Smooth muscle cell of bladder (primary cell): ENCODE measurements around the gene PYURF. TPM values are rescaled to one million over a fixed set of nuclear protein-coding genes. Genes with fewer than 3 reads are reported as not detected.

Experiments
- total RNA-seq: library from RNA; depleted of rRNA; stranded (reverse); fragments of >200 nt; gene quantifications from 2 replicates; pipeline ENCODE4 v1.2.3, GENCODE V29; 2014

PYURF gene
- 69.3 and 72.4 TPM in 2 replicates for total RNA-seq

GRCh38 chr4:88523325-88524129 lies at the start of gene PYURF:
PYURF (minus strand) TSS chr4:88523776; CDS start chr4:88523700, 76 bp downstream.

Other genes starting within 250 kb of the PYURF start
- 10.1 and 14.9 TPM in 2 replicates for gene PPM1K, start 239.2 kb downstream of the PYURF start, total RNA-seq
- gene HERC6, start 144.9 kb downstream of the PYURF start, total RNA-seq, result 3.0 and 3.8 TPM in 2 replicates
- gene HERC5, start 66.7 kb downstream of the PYURF start, total RNA-seq, result 0.57 and 2.0 TPM in 2 replicates
- 15.1 and 15.3 TPM in 2 replicates for gene HERC3, start 68.7 kb upstream of the PYURF start, total RNA-seq
- gene NAP1L5, start 174.1 kb upstream of the PYURF start, total RNA-seq, result 8.2 and 9.8 TPM in 2 replicates